GM19395 (cell line): ENCODE measurements around the gene HOXC13.

Source experiments
- ATAC-seq: cut with Tn5 transposase; IDR thresholded peaks from one replicate; pipeline ENCODE4 v1.9.1; 2021; ENCODE audit warnings: mild to moderate bottlenecking, moderate library complexity; ENCODE audit not compliant: unreplicated experiment

The HOXC13 gene

DNA sequence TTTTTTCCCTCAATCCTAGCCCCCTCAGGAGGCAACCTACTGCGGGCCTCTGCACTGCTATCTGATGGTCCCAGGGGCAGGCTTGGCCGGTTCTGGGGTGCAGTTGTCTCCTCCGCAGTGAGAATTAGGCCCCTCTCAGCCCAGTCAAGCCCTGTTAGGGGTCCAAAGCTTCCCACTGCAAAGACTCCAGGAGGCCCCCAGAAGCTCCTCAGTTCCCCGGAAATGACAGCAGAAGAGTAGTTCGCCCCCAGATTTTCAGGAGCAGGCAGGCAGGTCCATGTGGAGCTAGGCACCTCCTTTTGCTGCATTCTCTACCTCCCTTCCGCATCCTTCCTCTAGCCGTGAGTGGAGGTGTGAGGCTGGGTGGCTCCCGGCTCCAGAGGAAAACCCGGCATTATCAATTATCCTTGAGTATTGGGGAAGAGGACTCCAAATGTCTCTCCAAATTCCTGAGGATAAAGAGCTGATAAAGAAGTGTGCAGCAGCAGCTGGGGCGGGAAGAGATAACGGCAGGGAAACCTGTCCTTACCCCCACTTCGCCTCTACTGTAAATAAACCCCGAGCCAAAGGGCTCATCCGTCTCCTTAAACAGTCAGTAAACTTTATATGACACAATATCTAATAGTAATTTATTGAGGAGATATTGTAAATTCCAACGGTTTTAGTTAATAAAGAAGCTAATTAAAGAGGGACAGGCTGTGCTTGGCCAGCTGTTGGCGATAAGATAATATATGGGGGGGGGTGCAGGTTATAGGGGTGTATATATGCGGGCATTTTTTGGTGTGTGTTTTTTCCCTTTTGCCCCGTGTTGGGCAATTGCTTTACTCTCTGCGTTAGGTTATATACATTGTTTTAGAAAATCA is 15.4 kb downstream of the HOXC13 start:
- ATAC-seq = no peak

DNA sequence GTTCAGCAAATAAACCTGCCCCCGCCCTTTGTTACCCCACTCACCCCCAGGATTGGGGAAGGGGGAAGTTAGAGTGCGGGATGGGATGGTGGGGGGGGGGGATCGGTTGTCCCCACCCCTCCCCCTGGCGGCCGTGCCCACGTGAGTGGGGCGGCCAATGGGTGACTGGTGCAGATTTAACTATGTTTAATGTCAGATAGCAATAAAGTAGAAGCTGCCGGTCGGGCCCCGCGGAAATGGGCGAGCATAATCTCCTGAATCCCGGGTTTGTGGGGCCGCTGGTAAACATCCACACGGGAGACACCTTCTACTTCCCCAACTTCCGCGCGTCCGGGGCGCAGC is 16.0 kb downstream of the HOXC13 start, which contains the start of gene HOXC12:
Gene HOXC12 (plus strand): TSS at position 210 of the 342 bp plus-strand sequence. CDS start 27 bp downstream, at position 237.
- no peak for ATAC-seq

DNA sequence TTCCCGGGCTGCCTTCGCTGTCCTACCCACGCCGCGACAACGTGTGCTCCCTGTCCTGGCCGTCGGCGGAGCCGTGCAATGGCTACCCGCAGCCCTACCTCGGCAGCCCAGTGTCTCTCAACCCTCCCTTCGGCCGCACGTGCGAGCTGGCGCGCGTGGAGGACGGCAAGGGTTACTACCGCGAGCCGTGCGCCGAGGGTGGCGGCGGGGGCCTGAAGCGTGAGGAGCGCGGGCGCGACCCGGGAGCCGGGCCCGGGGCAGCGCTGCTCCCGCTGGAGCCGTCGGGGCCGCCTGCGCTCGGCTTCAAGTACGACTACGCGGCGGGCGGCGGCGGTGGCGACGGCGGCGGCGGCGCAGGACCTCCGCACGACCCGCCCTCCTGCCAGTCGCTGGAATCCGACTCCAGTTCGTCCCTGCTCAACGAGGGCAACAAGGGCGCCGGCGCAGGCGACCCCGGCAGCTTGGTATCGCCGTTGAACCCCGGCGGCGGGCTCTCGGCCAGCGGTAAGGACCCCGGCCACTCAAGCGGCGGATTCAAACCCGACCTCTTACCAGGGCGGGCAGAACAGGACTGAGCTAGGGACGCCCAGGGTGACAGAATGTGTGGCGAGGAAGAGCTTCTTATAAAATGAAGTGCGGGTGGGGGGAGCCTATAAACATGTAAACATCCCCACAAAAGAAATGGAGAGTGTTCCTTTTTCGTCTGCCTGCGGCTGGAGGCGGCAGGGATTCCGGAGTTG is 16.6 kb downstream of the HOXC13 start:
- no peak for ATAC-seq

DNA sequence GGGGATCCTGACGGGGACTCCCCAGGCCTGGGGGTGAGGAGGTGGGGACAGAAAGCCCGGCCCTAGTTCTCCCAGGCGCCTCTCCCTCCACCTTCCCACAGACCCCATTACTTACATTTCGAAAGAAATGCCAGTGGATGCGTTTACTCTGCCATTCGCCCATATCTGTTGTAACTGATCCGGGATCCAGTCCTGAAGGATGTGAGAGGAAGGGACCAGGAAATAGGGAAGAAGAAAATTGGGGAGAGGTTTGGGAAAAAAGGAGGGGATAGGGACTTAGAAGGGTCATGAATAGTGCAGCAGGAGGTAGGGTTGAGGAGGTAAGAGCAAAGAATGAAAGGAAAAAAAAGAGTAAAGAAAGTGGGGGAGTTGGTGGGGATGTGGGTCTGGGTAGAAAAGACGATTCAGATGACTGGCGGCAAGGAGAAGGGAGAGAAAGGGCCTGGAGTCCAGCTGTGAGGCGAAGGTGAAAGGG is 17.2 kb downstream of the HOXC13 start:
- no peak for ATAC-seq

DNA sequence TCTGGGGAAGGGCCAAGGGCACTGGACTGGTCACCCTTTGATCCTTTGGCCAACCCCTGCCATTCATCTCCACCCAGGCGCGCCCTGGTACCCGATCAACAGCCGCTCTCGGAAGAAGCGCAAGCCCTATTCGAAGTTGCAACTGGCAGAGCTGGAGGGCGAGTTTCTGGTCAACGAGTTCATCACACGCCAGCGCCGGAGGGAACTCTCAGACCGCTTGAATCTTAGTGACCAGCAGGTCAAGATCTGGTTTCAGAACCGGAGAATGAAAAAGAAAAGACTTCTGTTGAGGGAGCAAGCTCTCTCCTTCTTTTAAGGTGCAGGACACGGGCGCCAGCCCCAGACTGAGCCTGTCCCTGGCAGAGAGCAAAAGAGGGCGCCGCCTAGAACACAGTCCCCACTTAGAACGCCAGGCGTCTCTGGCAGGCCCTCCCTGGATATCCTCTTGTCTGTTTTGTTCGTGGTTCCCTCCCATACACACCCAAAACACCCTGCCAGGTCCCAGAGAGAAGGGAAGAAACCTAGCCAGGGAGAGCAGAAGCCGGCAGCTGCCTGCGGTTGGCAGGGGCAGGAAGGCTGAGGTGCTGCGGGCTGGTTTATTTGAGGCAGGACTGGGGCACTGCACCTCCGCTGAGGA is 17.7 kb downstream of the HOXC13 start:
- no peak for ATAC-seq

DNA sequence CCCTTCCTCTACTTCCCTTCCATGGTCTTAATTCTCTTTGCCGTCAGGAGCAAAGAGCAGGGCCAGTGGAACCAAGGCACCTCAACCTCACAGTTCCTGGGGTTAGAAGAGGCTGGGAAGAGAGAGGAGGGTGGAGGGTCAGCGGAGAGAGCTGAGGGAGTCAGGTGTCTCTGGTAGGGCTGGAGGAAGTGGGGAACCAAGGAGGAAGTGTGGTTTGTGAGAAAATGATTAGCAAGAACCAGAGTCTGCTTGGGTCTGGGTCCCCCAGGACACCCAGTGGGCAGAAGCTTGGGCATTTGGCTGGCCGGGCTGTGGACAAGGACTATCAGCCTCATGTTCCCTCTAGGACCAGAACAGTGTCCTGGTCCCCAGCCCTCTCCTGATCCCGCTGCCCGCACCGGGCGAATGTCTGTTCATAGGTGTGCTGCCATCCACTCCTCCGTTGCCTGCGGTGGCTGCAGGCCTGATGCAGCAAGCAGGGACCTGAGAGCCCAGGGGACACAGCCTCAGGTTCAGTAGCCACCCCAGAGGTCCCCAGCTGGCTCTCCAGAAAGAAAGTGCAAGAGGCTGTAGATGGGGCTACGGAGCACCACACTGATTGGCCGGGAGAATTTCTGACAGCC is 18.4 kb downstream of the HOXC13 start:
- ATAC-seq = no peak

DNA sequence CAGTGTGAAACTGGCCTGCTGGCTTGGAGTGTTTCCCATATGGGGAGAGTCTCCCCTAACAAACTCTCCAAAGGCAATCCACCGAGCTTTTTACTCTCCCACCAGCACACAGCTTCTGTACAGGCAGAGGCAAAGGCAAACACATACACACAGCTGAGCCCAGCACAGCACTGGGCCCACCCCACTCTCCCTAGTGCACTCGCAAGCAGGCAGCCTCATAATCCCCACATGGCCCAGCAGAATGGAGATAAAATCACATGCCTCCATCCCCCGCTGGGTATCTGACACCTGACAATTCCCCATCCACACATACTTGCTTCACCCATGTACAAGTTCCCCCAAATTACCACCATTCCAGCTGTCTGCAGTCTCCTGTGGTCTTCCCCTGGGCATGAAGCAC is 19.5 kb downstream of the HOXC13 start:
- ATAC-seq = no peak

DNA sequence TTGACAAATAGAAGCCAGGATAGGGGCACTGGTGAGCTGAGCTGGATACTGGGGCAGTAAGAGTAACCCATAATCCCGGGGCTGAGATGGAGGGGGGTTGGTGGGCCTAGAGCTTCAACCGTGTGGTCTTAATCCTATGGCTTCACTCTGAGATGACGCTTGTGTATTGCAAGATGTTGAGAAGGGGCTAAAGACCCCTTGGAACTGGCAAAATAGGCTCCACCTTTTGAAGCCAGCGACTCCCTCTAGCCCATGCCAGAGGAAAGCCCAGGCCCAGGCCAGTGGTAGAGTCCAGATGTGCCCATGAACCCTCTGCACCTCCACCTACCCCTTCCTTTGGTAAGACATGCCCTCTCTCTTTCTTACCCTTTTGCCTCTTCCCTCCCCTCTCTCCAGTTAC is 20.7 kb downstream of the HOXC13 start:
- no peak for ATAC-seq

DNA sequence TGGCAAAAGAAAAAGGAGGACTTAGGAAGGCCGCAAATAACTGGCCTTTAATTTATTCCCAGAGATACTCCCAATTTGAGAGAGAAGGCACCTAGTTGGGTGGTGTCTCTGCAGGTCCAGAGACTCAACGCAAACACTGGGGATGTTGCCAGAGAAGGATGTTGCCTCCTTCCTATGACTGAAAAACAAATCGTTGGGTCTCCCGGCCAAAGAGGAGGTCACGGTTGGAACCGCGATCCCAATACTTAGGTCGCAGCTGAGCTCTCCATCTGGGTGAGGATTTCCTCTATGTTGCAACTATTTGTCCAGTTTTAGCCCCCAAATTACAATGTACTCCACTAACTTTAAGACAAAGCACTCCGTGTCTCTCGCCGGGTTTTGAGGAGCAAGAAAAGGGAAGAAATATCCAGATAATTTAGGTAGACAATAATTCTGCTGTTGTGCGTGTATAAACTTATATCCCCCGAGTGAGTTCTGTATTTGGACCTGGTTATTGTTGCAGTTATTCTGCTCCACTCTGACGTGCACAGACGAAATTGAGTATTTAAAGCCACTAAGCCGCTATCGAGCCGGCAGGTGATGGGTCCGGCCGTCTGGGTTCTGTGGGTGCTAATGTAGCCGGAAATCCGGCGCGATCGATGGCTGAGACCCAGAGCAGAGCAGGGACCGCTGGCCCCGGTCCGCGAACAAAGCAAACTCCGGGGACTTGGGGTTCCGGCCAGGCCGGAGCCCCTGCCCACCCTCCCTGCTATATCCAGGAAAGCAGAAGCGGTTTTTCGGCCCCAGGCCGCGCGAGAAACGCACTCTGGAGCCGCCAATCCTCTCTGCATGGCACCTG is 21.8 kb downstream of the HOXC13 start:
- no peak for ATAC-seq

DNA sequence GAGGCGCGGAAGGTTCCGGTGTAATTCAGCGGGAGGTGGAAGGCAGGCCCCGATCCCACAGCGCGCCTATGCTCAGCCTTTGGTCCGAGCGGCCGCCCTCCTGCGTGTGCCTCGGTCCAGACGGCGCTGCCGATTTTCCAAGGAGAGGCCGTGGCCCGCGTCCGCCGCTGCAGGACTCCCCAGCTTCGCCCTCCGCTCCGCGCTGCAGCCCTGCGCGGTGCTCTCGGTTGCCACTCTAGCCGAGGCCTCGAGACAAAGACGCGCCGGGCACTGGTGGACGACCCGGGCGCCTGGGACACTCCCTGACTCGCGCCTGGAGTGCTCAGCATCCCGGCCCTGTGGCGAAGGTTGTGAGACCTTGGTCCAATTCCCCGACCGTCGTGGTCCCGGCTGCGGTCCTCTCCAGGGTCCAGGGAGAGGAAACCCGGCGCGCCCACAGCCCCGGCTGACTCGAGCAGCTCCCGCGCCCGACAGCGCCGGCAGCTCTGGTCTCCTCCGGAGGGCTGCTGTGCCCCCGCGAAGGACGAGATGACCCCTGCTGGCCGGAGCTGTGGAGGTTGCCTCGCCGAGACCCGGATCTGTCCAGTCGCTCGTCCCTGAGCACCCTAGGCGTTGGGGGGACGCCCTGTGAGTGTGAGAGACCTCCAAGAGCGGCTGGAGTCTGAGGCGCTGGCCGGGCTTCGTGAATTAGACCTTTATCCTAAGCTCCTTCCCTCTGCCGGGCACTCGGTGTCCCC is 22.6 kb downstream of the HOXC13 start:
- ATAC-seq = no peak

DNA sequence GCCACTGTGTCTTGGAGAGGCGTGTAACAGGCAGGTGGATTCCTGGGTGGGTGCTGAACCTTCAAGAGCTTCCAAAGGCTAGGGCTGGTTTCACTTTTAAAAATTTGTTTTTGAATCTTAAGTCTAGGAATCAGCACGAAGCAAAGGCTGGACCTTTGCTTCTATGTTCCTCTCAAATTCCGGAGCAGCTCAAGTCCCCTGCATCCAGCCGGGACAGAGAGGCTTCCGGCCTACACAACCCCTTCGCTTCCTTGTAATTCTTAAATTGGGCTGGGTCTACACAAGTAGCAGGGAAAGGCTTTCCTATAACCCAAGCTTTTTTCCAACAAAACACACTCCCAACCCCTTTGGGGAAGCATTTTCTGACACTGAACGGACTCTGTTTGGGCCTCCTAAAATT is 24.4 kb downstream of the HOXC13 start:
- ATAC-seq = no peak

DNA sequence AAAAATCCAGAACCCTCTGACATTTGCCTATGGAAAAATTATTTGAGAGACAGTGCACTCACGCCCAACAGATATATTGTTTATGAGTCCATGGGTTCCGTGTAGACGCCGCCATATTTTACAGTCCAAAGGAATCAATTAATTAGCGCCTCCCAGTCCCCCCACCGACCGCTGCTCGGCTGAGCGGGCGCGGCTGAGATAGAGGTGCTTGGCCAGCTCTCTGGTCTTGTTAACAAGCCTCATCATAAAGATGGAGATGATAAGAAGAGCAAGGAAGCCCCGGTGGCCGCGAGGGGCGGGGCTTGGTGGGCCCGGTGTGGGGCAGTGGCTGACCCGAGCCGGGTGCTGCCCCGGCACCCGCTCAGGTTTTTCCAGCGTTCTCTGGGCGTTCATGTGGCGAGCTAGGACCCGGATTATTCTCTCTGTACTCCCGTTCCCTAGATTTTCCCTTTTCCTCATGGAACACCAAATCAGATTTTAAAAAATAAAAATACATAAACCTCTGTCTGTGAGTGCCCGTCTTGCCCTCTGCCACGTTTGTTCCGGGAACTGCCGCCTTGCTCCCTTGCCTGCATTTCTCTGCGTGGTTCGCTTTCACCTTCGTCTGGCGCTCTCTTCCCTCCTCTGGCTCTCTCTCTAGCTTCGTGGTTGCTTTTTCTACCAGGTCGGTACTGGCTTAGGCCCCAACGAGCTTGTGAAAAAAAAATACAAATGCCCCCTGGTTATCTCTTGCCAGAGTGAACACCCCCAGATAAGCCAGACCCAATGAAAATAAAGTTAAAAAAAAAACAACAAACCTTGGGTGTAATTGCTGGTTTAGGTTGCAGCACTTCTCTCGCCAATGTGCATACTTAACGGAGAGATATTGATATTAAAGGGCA is 25.0 kb downstream of the HOXC13 start:
- ATAC-seq = no peak

DNA sequence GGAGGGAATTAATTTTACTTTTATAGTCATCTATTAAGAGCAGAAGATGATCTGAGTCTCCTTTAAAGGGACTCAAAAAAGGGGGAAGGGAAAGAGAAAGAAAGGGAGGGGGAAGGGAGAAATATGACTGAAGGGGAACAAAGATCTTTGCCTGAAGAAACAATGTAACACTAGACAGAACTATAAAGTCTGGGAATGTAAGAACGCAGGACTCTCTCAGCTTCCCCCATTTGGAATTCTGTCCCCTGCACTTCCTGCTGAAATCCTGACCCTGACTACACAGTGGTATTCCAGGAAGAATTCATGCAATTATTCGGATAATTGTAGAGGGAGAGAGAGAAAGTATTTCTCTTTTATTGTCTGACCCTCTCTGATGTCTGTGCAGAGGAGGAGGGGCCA is 25.7 kb downstream of the HOXC13 start:
- ATAC-seq = no peak

DNA sequence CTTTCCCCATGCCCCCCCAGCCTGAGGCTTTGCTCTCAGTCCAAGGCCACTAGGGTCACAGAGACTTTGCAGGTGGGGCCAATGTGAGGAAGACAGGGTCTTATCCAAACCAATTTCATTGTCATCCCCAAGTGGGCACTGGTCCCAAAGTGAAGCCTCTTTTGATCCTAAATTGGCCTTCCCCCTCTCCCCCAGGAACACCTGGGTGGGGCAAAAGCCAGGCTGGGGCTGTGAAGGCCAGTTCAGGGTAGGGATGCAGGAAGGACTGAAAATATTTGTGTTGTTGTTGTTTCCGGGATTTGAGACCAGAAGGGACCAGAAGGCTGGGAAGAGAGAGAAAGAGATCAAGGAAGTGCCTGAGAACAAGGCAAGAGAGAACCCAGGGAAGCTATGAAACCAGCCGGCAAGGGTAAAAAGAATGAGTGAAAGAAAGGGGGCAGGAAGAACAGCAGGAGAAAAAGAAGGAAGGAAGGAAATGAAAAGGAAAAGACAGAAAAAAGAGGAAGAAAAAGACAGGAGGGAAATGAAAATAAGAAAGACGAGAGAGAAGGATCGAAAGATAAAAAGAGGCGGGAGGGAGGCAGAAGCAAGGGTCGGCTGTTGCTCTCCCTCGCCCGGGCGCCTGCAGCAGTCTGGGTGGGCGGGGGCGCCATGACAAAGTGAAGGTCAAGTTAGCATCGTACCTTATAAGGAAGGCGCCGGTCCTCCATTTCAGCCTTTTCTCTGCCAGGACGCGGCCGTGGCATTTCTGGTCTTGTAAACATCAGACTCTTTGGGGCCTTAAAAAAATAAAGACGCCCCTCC is 26.9 kb downstream of the HOXC13 start:
- ATAC-seq = no peak

DNA sequence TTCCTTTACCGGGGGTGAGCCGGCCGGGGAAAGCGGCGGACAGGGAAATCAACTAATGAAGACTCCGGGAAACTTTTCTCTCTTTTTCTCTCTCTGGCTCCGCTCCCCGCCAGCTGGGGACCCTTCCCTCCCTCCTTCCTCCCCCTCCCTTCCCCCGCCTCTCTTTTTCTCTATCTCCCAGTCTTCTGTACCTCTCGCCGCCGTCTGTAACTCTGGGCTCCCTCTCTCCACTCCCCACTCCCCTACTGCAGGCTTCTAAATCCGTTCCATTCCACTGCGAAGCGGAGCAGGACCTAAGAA is 27.4 kb downstream of the HOXC13 start:
- ATAC-seq = no peak

DNA sequence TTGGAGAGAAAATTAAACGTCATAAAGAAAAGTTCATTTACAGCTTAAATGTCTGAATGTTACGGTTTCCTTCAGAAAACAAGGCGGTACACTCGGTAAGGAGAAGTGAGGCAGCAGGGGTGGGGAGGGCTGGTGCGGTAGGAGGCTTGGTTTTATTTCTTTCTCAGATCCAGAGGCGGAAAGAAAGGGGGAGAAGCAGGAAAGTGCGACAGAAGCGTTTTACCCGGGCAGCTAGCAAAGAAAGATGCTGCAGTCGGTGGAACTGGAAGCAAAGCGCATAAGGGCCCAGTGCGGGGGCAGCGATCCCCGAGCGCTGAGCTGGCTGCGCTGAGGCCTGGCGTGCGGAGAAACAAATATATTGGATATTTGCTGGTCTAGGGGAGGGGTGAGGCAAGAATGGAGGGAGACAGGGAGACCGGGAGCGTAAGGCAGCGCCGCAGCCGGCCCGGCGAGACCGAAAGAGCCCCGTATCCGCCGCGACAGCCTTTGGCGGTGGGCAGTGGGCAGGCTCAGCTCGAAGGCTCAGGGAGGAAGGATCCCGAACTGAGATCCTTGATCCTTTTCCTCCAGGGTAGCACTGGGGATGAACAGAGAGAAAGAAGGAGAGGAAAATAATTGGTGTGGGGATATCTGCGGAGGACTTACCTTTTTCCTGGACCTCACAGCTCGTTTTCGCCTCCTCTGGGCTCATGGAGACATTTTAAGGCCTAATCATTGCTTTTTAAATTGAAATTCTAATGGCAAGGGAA is 27.9 kb downstream of the HOXC13 start:
- ATAC-seq = no peak

DNA sequence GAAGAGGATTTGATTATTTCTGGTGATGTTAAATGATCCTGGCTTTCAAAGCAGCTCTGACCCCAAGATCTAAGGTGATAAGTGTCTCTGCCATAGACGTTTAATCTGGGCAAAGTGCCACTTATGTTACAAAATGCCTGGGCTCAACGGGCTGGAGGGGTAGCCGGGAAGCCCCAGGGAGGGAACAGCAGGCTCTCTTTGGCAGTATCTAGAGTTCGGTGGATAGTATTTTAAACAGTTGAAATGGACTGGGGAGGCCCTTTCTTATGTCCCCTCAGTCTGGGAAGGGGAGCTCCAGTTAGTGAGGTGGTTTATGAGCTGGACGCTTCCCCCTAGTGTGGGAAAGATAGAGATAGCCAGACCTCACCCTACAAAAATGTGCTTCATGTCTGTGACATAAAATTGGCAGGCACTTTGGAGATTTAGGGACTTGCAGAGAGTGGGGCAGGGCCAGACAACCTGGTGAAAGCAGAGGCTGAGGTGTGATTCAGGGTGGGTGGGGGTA is 28.8 kb downstream of the HOXC13 start:
- ATAC-seq = no peak
